ENCODE results near the gene TPX2. TPM values are rescaled to one million over a fixed set of nuclear protein-coding genes. Genes with fewer than 3 reads are reported as not detected.

TPX2 gene
- total RNA-seq, 2 donors from 2014 or later: 0.20 to 2.9 TPM

GRCh38 chr20:31751126-31751525 lies 12.0 kb downstream of the TPX2 start:
- H3K36me3 ChIP-seq: no peaks in the 10 kb centered on the region
- H3K4me1 ChIP-seq: no peaks in the 10 kb centered on the region
- no peak overlapping the region for H3K27ac ChIP-seq
- no peaks in the 10 kb centered on the region for H3K9me3 ChIP-seq
- no peaks in the 10 kb centered on the region for H3K27me3 ChIP-seq
- TF ChIP-seq, protein P1, sequence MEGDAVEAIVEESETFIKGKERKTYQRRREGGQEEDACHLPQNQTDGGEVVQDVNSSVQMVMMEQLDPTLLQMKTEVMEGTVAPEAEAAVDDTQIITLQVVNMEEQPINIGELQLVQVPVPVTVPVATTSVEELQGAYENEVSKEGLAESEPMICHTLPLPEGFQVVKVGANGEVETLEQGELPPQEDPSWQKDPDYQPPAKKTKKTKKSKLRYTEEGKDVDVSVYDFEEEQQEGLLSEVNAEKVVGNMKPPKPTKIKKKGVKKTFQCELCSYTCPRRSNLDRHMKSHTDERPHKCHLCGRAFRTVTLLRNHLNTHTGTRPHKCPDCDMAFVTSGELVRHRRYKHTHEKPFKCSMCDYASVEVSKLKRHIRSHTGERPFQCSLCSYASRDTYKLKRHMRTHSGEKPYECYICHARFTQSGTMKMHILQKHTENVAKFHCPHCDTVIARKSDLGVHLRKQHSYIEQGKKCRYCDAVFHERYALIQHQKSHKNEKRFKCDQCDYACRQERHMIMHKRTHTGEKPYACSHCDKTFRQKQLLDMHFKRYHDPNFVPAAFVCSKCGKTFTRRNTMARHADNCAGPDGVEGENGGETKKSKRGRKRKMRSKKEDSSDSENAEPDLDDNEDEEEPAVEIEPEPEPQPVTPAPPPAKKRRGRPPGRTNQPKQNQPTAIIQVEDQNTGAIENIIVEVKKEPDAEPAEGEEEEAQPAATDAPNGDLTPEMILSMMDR (IDR thresholded peaks at IDR 0.05): no peak
- no peak for DNase-seq (ENCODE audit: low spot score)
- H3K4me3 ChIP-seq: no peak overlapping the region

DNA sequence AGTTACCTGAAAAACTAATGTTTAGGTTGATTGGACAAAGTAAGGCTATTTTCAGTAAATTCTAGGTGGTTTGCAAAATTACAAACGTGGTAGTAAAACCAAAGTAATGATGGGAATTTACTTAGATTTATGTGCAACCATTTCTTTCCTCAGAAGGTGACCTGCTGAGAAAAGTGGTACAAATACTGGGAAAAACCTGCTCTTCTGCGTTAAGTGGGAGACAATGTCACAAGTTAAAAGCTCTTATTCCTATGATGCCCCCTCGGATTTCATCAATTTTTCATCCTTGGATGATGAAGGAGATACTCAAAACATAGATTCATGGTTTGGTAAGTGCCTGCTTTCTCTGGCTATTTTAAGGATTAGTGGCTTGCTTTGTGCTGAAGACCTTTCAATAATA lies 18.2 kb downstream of the TPX2 start:
- no peak for DNase-seq (ENCODE audit: low spot score)
- no peaks in the 10 kb centered on the region for H3K36me3 ChIP-seq
- H3K9me3 ChIP-seq: no peaks in the 10 kb centered on the region
- H3K27me3 ChIP-seq: no peaks in the 10 kb centered on the region
- TF ChIP-seq, protein P1 (IDR thresholded peaks at IDR 0.05): no peak
- H3K4me3 ChIP-seq: no peak overlapping the region
- no peaks in the 10 kb centered on the region for H3K4me1 ChIP-seq
- no peak overlapping the region for H3K27ac ChIP-seq

DNA sequence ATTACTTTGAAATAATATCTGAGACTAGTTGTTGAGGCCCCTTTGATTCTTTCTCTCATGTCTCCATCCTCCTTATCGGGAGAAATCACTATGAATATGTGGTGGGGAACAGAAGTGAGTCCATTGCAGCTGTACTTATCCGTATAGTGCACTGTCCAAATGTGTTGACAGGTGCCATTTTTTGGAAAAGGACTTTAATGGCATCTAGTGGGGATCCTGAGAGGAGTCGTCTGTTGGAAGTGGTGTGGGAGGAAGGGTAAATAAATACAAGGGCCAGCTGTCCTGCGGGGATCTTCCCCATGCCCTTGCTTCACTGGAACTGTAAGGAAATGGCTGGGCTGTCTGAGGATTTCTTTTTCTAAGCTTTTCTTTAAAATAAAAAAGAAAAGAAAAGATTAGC lies 19.4 kb downstream of the TPX2 start:
- no peaks in the 10 kb centered on the region for H3K4me1 ChIP-seq
- no peak overlapping the region for H3K27ac ChIP-seq
- H3K27me3 ChIP-seq: no peaks in the 10 kb centered on the region
- no peaks in the 10 kb centered on the region for H3K9me3 ChIP-seq
- H3K4me3 ChIP-seq: no peak overlapping the region
- DNase-seq (ENCODE audit: low spot score): no peak
- H3K36me3 ChIP-seq: no peaks in the 10 kb centered on the region
- TF ChIP-seq, protein P1 (IDR thresholded peaks at IDR 0.05): no peak

- H3K36me3 ChIP-seq: no peaks in the 10 kb centered on the region
- TF ChIP-seq, protein P1 (IDR thresholded peaks at IDR 0.05): no peak
- no peaks in the 10 kb centered on the region for H3K27me3 ChIP-seq
- no peaks in the 10 kb centered on the region for H3K4me1 ChIP-seq
- no peak overlapping the region for H3K27ac ChIP-seq
- H3K9me3 ChIP-seq: no peaks in the 10 kb centered on the region
- no peak overlapping the region for H3K4me3 ChIP-seq
- no peak for DNase-seq (ENCODE audit: low spot score)
Observed at GRCh38 chr20:31758991-31759390, 19.9 kb downstream of the TPX2 start.

- H3K27me3 ChIP-seq: no peaks in the 10 kb centered on the region
- TF ChIP-seq, protein P1 (IDR thresholded peaks at IDR 0.05): no peak
- no peaks in the 10 kb centered on the region for H3K9me3 ChIP-seq
- H3K27ac ChIP-seq: no peak overlapping the region
- H3K4me3 ChIP-seq: no peak overlapping the region
- H3K4me1 ChIP-seq: no peaks in the 10 kb centered on the region
- H3K36me3 ChIP-seq: no peaks in the 10 kb centered on the region
- no peak for DNase-seq (ENCODE audit: low spot score)
Observed at GRCh38 chr20:31759836-31760518, 20.9 kb downstream of the TPX2 start.

Measured in right atrium auricular region (tissue), 2 donors.